ENCODE data around the gene PLPP2.
"Not testable (repeated sequence)": the region's sequence is repeated elsewhere in the genome, so short reads cannot be mapped to it uniquely, and the experiment has no call there.

PLPP2 gene

DNA sequence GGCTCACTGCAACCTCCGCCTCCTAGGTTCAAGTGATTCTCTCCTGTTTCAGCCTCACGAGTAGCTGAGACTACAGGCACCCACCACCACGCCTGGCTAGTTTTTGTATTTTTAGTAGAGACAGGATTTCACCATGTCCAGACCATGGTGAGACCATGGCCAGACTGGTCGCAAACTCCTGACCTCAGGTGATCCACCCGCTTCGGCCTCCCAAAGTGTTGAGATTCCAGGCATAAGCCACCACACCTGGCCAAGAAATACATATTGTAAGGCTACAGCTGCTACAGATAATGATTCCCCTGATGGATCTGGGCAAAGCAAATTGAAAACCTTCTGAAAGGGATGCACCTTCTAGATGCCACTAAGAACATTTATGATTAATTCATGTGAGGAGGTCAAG, 17.8 kb downstream of the PLPP2 start:
- H3K9me2 ChIP-seq (replicated peaks; ENCODE audit: insufficient read depth, low read length): no peaks in the 10 kb centered on the region
- DNase-seq: no peak
- peaks cover 14% of the 10 kb centered on the region for H3K4me1 ChIP-seq (ENCODE audit: low read length)
- no peaks in the 10 kb centered on the region for H3K79me2 ChIP-seq (ENCODE audit: low read length)
- TF ChIP-seq EZH2 (optimal IDR thresholded peaks at IDR 0.05; ENCODE audit: low read depth, low read length) (no peak), EZH2phosphoT487 (IDR thresholded peaks at IDR 0.05; ENCODE audit: low read length) (no peak), CTCF (IDR thresholded peaks at IDR 0.05; ENCODE audit: low read length) (no peak)
- no peak overlapping the region for H3K9ac ChIP-seq (ENCODE audit: low read length)
- H3K9me3 ChIP-seq (replicated peaks; ENCODE audit: insufficient read depth, low read length): no peaks in the 10 kb centered on the region
- H3K4me3 ChIP-seq (ENCODE audit: low read length): no peak overlapping the region
- no peaks in the 10 kb centered on the region for H3K36me3 ChIP-seq (replicated peaks; ENCODE audit: insufficient read depth, low read length)
- H3K4me2 ChIP-seq (ENCODE audit: low read depth, low read length): no peak overlapping the region
- no peak overlapping the region for H3K27ac ChIP-seq (ENCODE audit: low read length)
- peaks cover 9% of the 10 kb centered on the region for H3F3A ChIP-seq (ENCODE audit: insufficient read depth, low read length)
- H2AFZ ChIP-seq (ENCODE audit: low read length): no peak overlapping the region
- H4K20me1 ChIP-seq (ENCODE audit: insufficient read depth, low read length): no peaks in the 10 kb centered on the region
- peaks cover 52% of the 10 kb centered on the region for H3K27me3 ChIP-seq (replicated peaks; ENCODE audit: insufficient read depth, low read length)

DNA sequence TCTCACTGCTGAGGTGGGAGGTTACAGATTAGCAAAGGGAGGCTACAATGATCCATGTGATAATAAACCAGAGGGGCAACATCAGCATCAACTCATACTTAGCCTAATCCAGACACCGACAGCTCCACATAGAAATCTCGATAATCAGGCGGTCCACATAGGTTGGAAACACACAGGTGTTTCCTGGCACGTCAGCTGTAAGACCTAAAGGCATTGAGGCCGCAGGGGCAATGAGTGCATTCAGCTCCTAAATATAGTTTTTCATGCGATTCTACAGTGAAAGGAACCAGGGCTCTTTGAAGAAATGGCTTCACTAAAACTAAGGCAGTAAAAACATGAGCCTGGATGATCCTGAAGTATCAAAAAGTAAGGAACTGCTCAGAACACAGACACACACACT, 19.3 kb downstream of the PLPP2 start:
- H3K79me2 ChIP-seq (ENCODE audit: low read length): no peaks in the 10 kb centered on the region
- no peaks in the 10 kb centered on the region for H3K36me3 ChIP-seq (replicated peaks; ENCODE audit: insufficient read depth, low read length)
- DNase-seq: peak; percentile 82
- TF ChIP-seq EZH2 (optimal IDR thresholded peaks at IDR 0.05; ENCODE audit: low read depth, low read length): no peak
- TF ChIP-seq CTCF (IDR thresholded peaks at IDR 0.05; ENCODE audit: low read length): no peak
- no peak for TF ChIP-seq EZH2phosphoT487 (IDR thresholded peaks at IDR 0.05; ENCODE audit: low read length)
- peaks cover 20% of the 10 kb centered on the region for H3K4me1 ChIP-seq (ENCODE audit: low read length)
- H4K20me1 ChIP-seq (ENCODE audit: insufficient read depth, low read length): no peaks in the 10 kb centered on the region
- H3K4me2 ChIP-seq (ENCODE audit: low read depth, low read length): peak overlapping the region; percentile 83
- H3K4me3 ChIP-seq (ENCODE audit: low read length): peak overlapping the region; percentile 36
- peak overlapping the region; percentile 47 for H2AFZ ChIP-seq (ENCODE audit: low read length)
- peak overlapping the region; percentile 39; the same call in 1 of the 2 replicates for H3K9ac ChIP-seq (ENCODE audit: low read length)
- H3F3A ChIP-seq (ENCODE audit: insufficient read depth, low read length): peaks cover 9% of the 10 kb centered on the region
- H3K27me3 ChIP-seq (replicated peaks; ENCODE audit: insufficient read depth, low read length): peaks cover 48% of the 10 kb centered on the region
- H3K9me3 ChIP-seq (replicated peaks; ENCODE audit: insufficient read depth, low read length): no peaks in the 10 kb centered on the region
- peak overlapping the region; percentile 84 for H3K27ac ChIP-seq (ENCODE audit: low read length)
- H3K9me2 ChIP-seq (replicated peaks; ENCODE audit: insufficient read depth, low read length): no peaks in the 10 kb centered on the region

- not testable (repeated sequence) for H2AFZ ChIP-seq (ENCODE audit: low read length); DNase-seq; H3F3A ChIP-seq (ENCODE audit: insufficient read depth, low read length); H4K20me1 ChIP-seq (ENCODE audit: insufficient read depth, low read length); H3K27ac ChIP-seq (ENCODE audit: low read length); H3K4me3 ChIP-seq (ENCODE audit: low read length); H3K9ac ChIP-seq (ENCODE audit: low read length); H3K4me2 ChIP-seq (ENCODE audit: low read depth, low read length); H3K9me2 ChIP-seq (replicated peaks; ENCODE audit: insufficient read depth, low read length); H3K9me3 ChIP-seq (replicated peaks; ENCODE audit: insufficient read depth, low read length); H3K36me3 ChIP-seq (replicated peaks; ENCODE audit: insufficient read depth, low read length); H3K79me2 ChIP-seq (ENCODE audit: low read length)
- peaks cover 48% of the 10 kb centered on the region for H3K27me3 ChIP-seq (replicated peaks; ENCODE audit: insufficient read depth, low read length)
- peaks cover 20% of the 10 kb centered on the region for H3K4me1 ChIP-seq (ENCODE audit: low read length)
Observed at GRCh38 chr19:270766-271318, 20.4 kb downstream of the PLPP2 start.

DNA sequence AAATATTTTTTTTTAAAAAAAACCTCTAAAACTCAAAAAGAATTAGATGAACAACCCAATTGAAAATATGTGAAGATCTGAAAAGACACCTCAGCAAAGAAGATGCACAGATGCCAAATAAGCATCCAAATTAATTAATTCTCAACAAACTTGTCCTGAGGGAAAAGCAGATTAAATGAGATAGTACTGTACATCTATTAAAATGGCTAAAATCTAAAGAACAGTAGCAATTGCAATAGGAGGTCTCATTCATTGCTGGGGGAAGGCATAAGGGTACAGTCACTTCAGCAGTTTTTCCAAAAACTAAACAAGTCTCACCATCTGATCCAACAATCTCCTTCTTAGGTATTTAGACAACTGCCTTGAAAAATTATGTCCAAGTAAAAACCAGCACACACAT, 22.0 kb downstream of the PLPP2 start:
- H2AFZ ChIP-seq (ENCODE audit: low read length): no peak overlapping the region
- peaks cover 50% of the 10 kb centered on the region for H3K27me3 ChIP-seq (replicated peaks; ENCODE audit: insufficient read depth, low read length)

More for the DNA sequence above, 22.0 kb downstream of the PLPP2 start:
- H3K4me1 ChIP-seq (ENCODE audit: low read length): peaks cover 20% of the 10 kb centered on the region
- no peak overlapping the region for H3K4me3 ChIP-seq (ENCODE audit: low read length)
- no peaks in the 10 kb centered on the region for H3K36me3 ChIP-seq (replicated peaks; ENCODE audit: insufficient read depth, low read length)
- H3K79me2 ChIP-seq (ENCODE audit: low read length): no peaks in the 10 kb centered on the region
- H3K9me3 ChIP-seq (replicated peaks; ENCODE audit: insufficient read depth, low read length): no peaks in the 10 kb centered on the region
- peaks cover 9% of the 10 kb centered on the region for H3F3A ChIP-seq (ENCODE audit: insufficient read depth, low read length)
- no peak for DNase-seq
- H3K27ac ChIP-seq (ENCODE audit: low read length): no peak overlapping the region
- no peaks in the 10 kb centered on the region for H3K9me2 ChIP-seq (replicated peaks; ENCODE audit: insufficient read depth, low read length)
- TF ChIP-seq EZH2 (optimal IDR thresholded peaks at IDR 0.05; ENCODE audit: low read depth, low read length) (no peak), EZH2phosphoT487 (IDR thresholded peaks at IDR 0.05; ENCODE audit: low read length) (no peak), CTCF (IDR thresholded peaks at IDR 0.05; ENCODE audit: low read length) (no peak)
- no peak overlapping the region for H3K9ac ChIP-seq (ENCODE audit: low read length)
- no peaks in the 10 kb centered on the region for H4K20me1 ChIP-seq (ENCODE audit: insufficient read depth, low read length)
- no peak overlapping the region for H3K4me2 ChIP-seq (ENCODE audit: low read depth, low read length)
